ENCODE measurements around the gene FAM81A. TPM values are rescaled to one million over a fixed set of nuclear protein-coding genes. Genes with fewer than 3 reads are reported as not detected.

The FAM81A gene
- total RNA-seq, 2 experiments from 2014 or later, result not detected

DNA sequence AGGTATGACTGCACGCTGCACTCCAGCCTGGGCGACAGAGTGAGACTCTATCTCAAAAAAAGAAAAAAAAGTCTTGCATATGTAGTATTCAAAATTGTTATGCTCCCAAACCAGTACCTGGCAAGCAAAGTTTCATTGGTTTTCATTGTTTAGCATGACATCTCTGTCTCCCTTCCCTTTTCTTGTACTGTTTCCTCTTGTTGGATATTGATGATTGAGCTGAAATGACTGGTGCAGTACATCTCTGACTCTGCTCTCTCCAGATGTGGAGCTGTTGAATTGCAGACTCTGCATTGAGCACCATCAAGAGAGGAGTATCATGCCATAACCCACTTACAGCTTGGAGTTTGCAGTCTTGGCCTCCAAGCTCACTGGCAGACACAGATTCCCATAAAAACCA is 77.2 kb downstream of the FAM81A start:
- no peaks in the 10 kb centered on the region for H3K9me3 Mint-ChIP-seq
- TF ChIP-seq, protein P1, sequence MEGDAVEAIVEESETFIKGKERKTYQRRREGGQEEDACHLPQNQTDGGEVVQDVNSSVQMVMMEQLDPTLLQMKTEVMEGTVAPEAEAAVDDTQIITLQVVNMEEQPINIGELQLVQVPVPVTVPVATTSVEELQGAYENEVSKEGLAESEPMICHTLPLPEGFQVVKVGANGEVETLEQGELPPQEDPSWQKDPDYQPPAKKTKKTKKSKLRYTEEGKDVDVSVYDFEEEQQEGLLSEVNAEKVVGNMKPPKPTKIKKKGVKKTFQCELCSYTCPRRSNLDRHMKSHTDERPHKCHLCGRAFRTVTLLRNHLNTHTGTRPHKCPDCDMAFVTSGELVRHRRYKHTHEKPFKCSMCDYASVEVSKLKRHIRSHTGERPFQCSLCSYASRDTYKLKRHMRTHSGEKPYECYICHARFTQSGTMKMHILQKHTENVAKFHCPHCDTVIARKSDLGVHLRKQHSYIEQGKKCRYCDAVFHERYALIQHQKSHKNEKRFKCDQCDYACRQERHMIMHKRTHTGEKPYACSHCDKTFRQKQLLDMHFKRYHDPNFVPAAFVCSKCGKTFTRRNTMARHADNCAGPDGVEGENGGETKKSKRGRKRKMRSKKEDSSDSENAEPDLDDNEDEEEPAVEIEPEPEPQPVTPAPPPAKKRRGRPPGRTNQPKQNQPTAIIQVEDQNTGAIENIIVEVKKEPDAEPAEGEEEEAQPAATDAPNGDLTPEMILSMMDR (IDR thresholded peaks at IDR 0.05), result no peak
- Histone ChIP-seq H3K9me3 (ENCODE audit: control insufficient read depth in 1 of 2, insufficient read depth in 1 of 2, low read length in 2 of 2) (no peaks in the 10 kb centered on the region), H3K27ac (ENCODE audit: low read depth in 1 of 2, low read length in 2 of 2) (no peak overlapping the region), H3K4me3 (ENCODE audit: low read length) (no peak overlapping the region), H3K4me1 (ENCODE audit: insufficient read depth, low read length) (no peaks in the 10 kb centered on the region), H3K27me3 (ENCODE audit: control insufficient read depth in 1 of 2, insufficient read depth in 2 of 2, low read length in 2 of 2) (no peaks in the 10 kb centered on the region), H3K36me3 (ENCODE audit: insufficient read depth, low read length) (no peaks in the 10 kb centered on the region)
- H3K27ac Mint-ChIP-seq, result no peak overlapping the region
- intact Hi-C loops (cut with DNase I, micrococcal nuclease), result no loop called here
- H3K4me3 Mint-ChIP-seq, result no peak overlapping the region
- no peak for ATAC-seq (ENCODE audit: poor library complexity)
- no peak for DNase-seq
- H3K4me1 Mint-ChIP-seq (ENCODE audit: low read depth), result no peaks in the 10 kb centered on the region
- ChIA-PET POLR2A (interaction anchor here (1.5 kb wide), 1 partner anchor 9 kb away, joined by 5 read pairs; no protein-coding TSS in a partner anchor), CTCF (interaction anchor here (1.4 kb wide), 1 partner anchor 18 kb away, joined by 3 read pairs; no protein-coding TSS in a partner anchor)
- H3K36me3 Mint-ChIP-seq (ENCODE audit: low read depth), result no peaks in the 10 kb centered on the region
- no peaks in the 10 kb centered on the region for H3K27me3 Mint-ChIP-seq

DNA sequence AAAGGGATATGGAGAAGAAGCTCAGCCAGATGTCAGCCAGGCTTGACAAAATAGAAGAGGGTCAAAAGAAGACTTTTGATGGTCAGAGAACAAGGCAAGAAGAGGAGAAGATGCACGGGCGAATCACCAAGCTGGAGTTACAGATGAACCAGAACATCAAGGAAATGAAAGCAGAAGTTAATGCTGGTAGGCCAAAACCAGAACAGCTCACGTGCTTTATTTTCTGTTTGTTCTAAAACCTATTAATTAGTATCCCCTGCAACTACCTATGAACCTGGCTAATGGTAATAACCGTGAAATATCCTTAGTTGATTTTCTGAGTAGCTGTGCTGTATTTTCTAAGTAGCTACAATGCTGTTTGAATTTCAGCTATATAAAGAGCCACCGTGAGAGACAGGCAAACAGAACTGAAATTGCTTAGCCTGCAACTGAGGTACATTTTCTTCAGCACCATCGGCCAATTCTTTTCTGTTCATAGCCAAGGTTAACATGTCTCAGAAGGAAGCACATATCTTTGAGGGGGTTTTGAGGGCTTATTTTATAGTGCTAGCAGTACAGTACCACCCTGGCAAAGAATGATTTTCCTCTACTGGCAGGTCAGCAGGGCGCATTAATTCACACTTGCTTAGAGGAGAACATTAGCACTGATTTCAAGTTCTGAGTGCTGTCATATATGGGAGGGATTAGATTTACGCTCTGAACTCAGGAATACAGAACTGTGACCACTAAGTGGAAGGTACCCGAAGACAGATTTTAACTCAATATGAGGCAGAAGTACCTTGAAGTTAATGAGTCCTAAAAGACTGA is 78.9 kb downstream of the FAM81A start:
- ChIA-PET POLR2A (no interaction called here), CTCF (interaction anchor here (1.6 kb wide), 1 partner anchor 20 kb away, joined by 3 read pairs; no protein-coding TSS in a partner anchor)
- H3K4me1 ChIP-seq (ENCODE audit: insufficient read depth, low read length), result no peaks in the 10 kb centered on the region
- no peaks in the 10 kb centered on the region for H3K27me3 Mint-ChIP-seq
- H3K9me3 Mint-ChIP-seq, result no peaks in the 10 kb centered on the region
- no peaks in the 10 kb centered on the region for H3K27me3 ChIP-seq (ENCODE audit: control insufficient read depth in 1 of 2, insufficient read depth in 2 of 2, low read length in 2 of 2)
- DNase-seq, result no peak
- no peak overlapping the region for H3K27ac ChIP-seq (ENCODE audit: low read depth in 1 of 2, low read length in 2 of 2)
- no peaks in the 10 kb centered on the region for H3K36me3 Mint-ChIP-seq (ENCODE audit: low read depth)
- TF ChIP-seq, protein P1 (IDR thresholded peaks at IDR 0.05), result no peak
- no peak overlapping the region for H3K4me3 ChIP-seq (ENCODE audit: low read length)
- intact Hi-C loops (cut with DNase I, micrococcal nuclease), result no loop called here
- no peaks in the 10 kb centered on the region for H3K9me3 ChIP-seq (ENCODE audit: control insufficient read depth in 1 of 2, insufficient read depth in 1 of 2, low read length in 2 of 2)
- H3K4me1 Mint-ChIP-seq (ENCODE audit: low read depth), result peaks cover 6% of the 10 kb centered on the region
- H3K27ac Mint-ChIP-seq, result no peak overlapping the region
- H3K4me3 Mint-ChIP-seq, result no peak overlapping the region
- no peak for ATAC-seq (ENCODE audit: poor library complexity)
- no peaks in the 10 kb centered on the region for H3K36me3 ChIP-seq (ENCODE audit: insufficient read depth, low read length)

- Mint-ChIP-seq H3K4me3 (no peak overlapping the region), H3K9me3 (no peaks in the 10 kb centered on the region), H3K4me1 (ENCODE audit: low read depth) (peaks cover 27% of the 10 kb centered on the region), H3K27ac (no peak overlapping the region), H3K27me3 (no peaks in the 10 kb centered on the region), H3K36me3 (ENCODE audit: low read depth) (no peaks in the 10 kb centered on the region)
- Histone ChIP-seq H3K9me3 (ENCODE audit: control insufficient read depth in 1 of 2, insufficient read depth in 1 of 2, low read length in 2 of 2) (no peaks in the 10 kb centered on the region), H3K36me3 (ENCODE audit: insufficient read depth, low read length) (no peaks in the 10 kb centered on the region), H3K4me1 (ENCODE audit: insufficient read depth, low read length) (peaks cover 16% of the 10 kb centered on the region), H3K27me3 (ENCODE audit: control insufficient read depth in 1 of 2, insufficient read depth in 2 of 2, low read length in 2 of 2) (no peaks in the 10 kb centered on the region), H3K4me3 (ENCODE audit: low read length) (no peak overlapping the region), H3K27ac (ENCODE audit: low read depth in 1 of 2, low read length in 2 of 2) (no peak overlapping the region)
- DNase-seq (no peak), ATAC-seq (ENCODE audit: poor library complexity) (no peak)
- CTCF ChIA-PET, result interaction anchor here (0.7 kb wide), 1 partner anchor 266 kb away, joined by 3 read pairs; no protein-coding TSS in a partner anchor
- intact Hi-C loops (cut with DNase I, micrococcal nuclease), result no loop called here
- POLR2A ChIA-PET, result no interaction called here
- TF ChIP-seq, protein P1 (IDR thresholded peaks at IDR 0.05), result no peak
Measured at GRCh38 chr15:59519329-59519728, 81.3 kb downstream of the FAM81A start.

Measured in CD4-positive, alpha-beta T cell (primary cell).